ENCODE data around the gene C10orf90. TPM values are rescaled to one million over a fixed set of nuclear protein-coding genes. Genes with fewer than 3 reads are reported as not detected.
"Not testable (repeated sequence)": the region's sequence is repeated elsewhere in the genome, so short reads cannot be mapped to it uniquely, and the experiment has no call there.

Gene C10orf90
- total RNA-seq, 1 experiment from 2014 or later: 0.99 TPM

- DNase-seq (ENCODE audit: extremely low read depth, low read depth): no peak
Observed at GRCh38 chr10:126561921-126562680, 108.4 kb downstream of the C10orf90 start.

GRCh38 chr10:126561294-126561920, 109.1 kb downstream of the C10orf90 start:
- no peak for DNase-seq (ENCODE audit: extremely low read depth, low read depth)

- no peak for DNase-seq (ENCODE audit: extremely low read depth, low read depth)
Observed at GRCh38 chr10:126558881-126559280, 111.6 kb downstream of the C10orf90 start.

GRCh38 chr10:126551202-126551601, 119.3 kb downstream of the C10orf90 start:
- no peak for DNase-seq (ENCODE audit: extremely low read depth, low read depth)

GRCh38 chr10:126550586-126550985, 119.9 kb downstream of the C10orf90 start:
- DNase-seq (ENCODE audit: extremely low read depth, low read depth): not testable (repeated sequence)

- DNase-seq (ENCODE audit: extremely low read depth, low read depth): no peak
Observed at GRCh38 chr10:126549344-126549743, 121.1 kb downstream of the C10orf90 start.

- no peak for DNase-seq (ENCODE audit: extremely low read depth, low read depth)
Observed at GRCh38 chr10:126544565-126544964, 125.9 kb downstream of the C10orf90 start.

- no peak for DNase-seq (ENCODE audit: extremely low read depth, low read depth)
Observed at GRCh38 chr10:126538439-126539135, 131.9 kb downstream of the C10orf90 start.

- no peak for DNase-seq (ENCODE audit: extremely low read depth, low read depth)
Observed at GRCh38 chr10:126536656-126537055, 133.8 kb downstream of the C10orf90 start.

- DNase-seq (ENCODE audit: extremely low read depth, low read depth): no peak
Observed at GRCh38 chr10:126536148-126536547, 134.3 kb downstream of the C10orf90 start.

- DNase-seq (ENCODE audit: extremely low read depth, low read depth): no peak
Observed at GRCh38 chr10:126533644-126534043, 136.8 kb downstream of the C10orf90 start.

- no peak for DNase-seq (ENCODE audit: extremely low read depth, low read depth)
Observed at GRCh38 chr10:126528315-126528835, 142.1 kb downstream of the C10orf90 start.

- no peak for DNase-seq (ENCODE audit: extremely low read depth, low read depth)
Observed at GRCh38 chr10:126527645-126528314, 142.7 kb downstream of the C10orf90 start.

- no peak for DNase-seq (ENCODE audit: extremely low read depth, low read depth)
Observed at GRCh38 chr10:126525326-126525725, 145.2 kb downstream of the C10orf90 start.

- no peak for DNase-seq (ENCODE audit: extremely low read depth, low read depth)
Observed at GRCh38 chr10:126524526-126524925, 146.0 kb downstream of the C10orf90 start.

GRCh38 chr10:126523071-126523470, 147.4 kb downstream of the C10orf90 start:
- no peak for DNase-seq (ENCODE audit: extremely low read depth, low read depth)

- DNase-seq (ENCODE audit: extremely low read depth, low read depth): no peak
Observed at GRCh38 chr10:126521399-126521798, 149.1 kb downstream of the C10orf90 start.

- DNase-seq (ENCODE audit: extremely low read depth, low read depth): no peak
Observed at GRCh38 chr10:126520751-126521317, 149.7 kb downstream of the C10orf90 start.

GRCh38 chr10:126519992-126520391, 150.5 kb downstream of the C10orf90 start:
- no peak for DNase-seq (ENCODE audit: extremely low read depth, low read depth)

GRCh38 chr10:126519185-126519584, 151.3 kb downstream of the C10orf90 start:
- DNase-seq (ENCODE audit: extremely low read depth, low read depth): no peak

All from NCI-H460 (cell line).